Skeletal muscle tissue (tissue), 4 donors: Measurements from ENCODE around the gene NRP1. TPM values are rescaled to one million over a fixed set of nuclear protein-coding genes. Genes with fewer than 3 reads are reported as not detected.
A peak's percentile ranks its signal among the peaks of the same experiment; 100 is the strongest.

ENCODE experiments used
- H3K27ac ChIP-seq: one replicate; pipeline ENCODE4 v1.7.0; 2013; ENCODE audit warnings: mild to moderate bottlenecking, low read depth, low read length, inconsistent platforms
- H3K27me3 ChIP-seq, 3 donors: one replicate each; pipeline ENCODE4 v1.7.0; 2013; ENCODE audit warnings: low read length in 3 of 3; ENCODE audit not compliant: control insufficient read depth in 3 of 3, insufficient read depth in 3 of 3
- H3K36me3 ChIP-seq, 3 donors: one replicate each; pipeline ENCODE4 v1.7.0; 2013; ENCODE audit warnings: low read length in 3 of 3; ENCODE audit not compliant: control insufficient read depth in 3 of 3, insufficient read depth in 3 of 3
- H3K4me1 ChIP-seq, 3 donors: one replicate each; pipeline ENCODE4 v1.7.0; 2013; ENCODE audit warnings: low read length in 3 of 3, mild to moderate bottlenecking in 3 of 3; ENCODE audit not compliant: control insufficient read depth in 3 of 3, insufficient read depth in 3 of 3
- H3K4me3 ChIP-seq, 3 donors: one replicate each; pipeline ENCODE4 v1.7.0; 2013; ENCODE audit warnings: low read length in 3 of 3
- H3K9ac ChIP-seq, 3 donors: one replicate each; pipeline ENCODE4 v1.7.0; 2013; ENCODE audit warnings: low read length in 3 of 3, mild to moderate bottlenecking in 3 of 3, moderate library complexity in 2 of 3, low read depth in 1 of 3
- H3K9me3 ChIP-seq, 3 donors: one replicate each; pipeline ENCODE4 v1.7.0; 2013; ENCODE audit warnings: low read length in 3 of 3; ENCODE audit not compliant: control insufficient read depth in 3 of 3
- total RNA-seq: library from RNA; depleted of rRNA; stranded (reverse); fragments of >200 nt; gene quantifications from one replicate; pipeline ENCODE4 v1.2.3, GENCODE V29; 2014
- donor health status: Osteomylitis.

Gene NRP1
- total RNA-seq, 1 donor from 2014 or later: 120 TPM

GRCh38 chr10:33328253-33328652, 6.2 kb downstream of the NRP1 start:
- Histone ChIP-seq H3K4me3 (peak overlapping the region in 2 of 3 donors; percentile 2 to 41), H3K27me3 (no peaks in the 10 kb centered on the region), H3K9me3 (no peaks in the 10 kb centered on the region), H3K4me1 (peaks cover 25 to 68% (median 40%) of the 10 kb centered on the region in 3 donors), H3K9ac (peak overlapping the region in 1 of 3 donors; percentile 45), H3K27ac (no peak overlapping the region), H3K36me3 (peaks cover 4 to 16% (median 5%) of the 10 kb centered on the region in 3 donors)

GRCh38 chr10:33327751-33328150, 6.7 kb downstream of the NRP1 start:
- Histone ChIP-seq H3K27ac (no peak overlapping the region), H3K4me3 (peak overlapping the region in 1 of 3 donors; percentile 42), H3K4me1 (peaks cover 25 to 68% (median 41%) of the 10 kb centered on the region in 3 donors), H3K27me3 (no peaks in the 10 kb centered on the region), H3K36me3 (peaks cover 4 to 16% (median 5%) of the 10 kb centered on the region in 3 donors), H3K9ac (peak overlapping the region in 2 of 3 donors; percentile 45), H3K9me3 (no peaks in the 10 kb centered on the region)

GRCh38 chr10:33326933-33327332, 7.5 kb downstream of the NRP1 start:
- Histone ChIP-seq H3K9me3 (no peaks in the 10 kb centered on the region), H3K36me3 (peaks cover 4 to 16% (median 5%) of the 10 kb centered on the region in 3 donors), H3K27me3 (no peaks in the 10 kb centered on the region), H3K4me1 (peaks cover 33 to 65% (median 43%) of the 10 kb centered on the region in 3 donors), H3K27ac (no peak overlapping the region), H3K9ac (peak overlapping the region in 1 of 3 donors; percentile 45), H3K4me3 (no peak overlapping the region)

DNA sequence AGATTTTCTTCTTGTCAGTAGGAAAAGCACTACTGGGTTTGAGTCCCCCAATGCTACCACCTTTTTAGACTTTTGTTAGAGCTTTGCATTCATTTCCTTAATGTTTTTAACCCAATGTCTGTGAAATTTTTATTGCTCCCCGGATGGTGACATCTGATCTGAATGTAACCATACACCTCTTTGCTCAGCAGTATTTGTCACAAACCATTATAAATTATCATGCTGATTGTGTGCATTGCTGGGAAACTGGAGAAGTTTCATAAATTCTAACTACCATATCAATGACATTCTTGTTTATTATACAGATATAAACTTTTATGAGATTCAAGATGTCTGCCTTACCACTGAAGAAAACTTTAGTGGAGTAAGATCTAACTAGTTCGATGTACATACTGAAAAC, 8.5 kb downstream of the NRP1 start:
- peaks cover 37 to 62% (median 45%) of the 10 kb centered on the region in 3 donors for H3K4me1 ChIP-seq
- H3K9me3 ChIP-seq: no peaks in the 10 kb centered on the region
- no peak overlapping the region for H3K9ac ChIP-seq
- H3K27me3 ChIP-seq: no peaks in the 10 kb centered on the region
- H3K36me3 ChIP-seq: peaks cover 4 to 16% (median 5%) of the 10 kb centered on the region in 3 donors
- no peak overlapping the region for H3K27ac ChIP-seq
- peak overlapping the region in 1 of 3 donors; percentile 50 for H3K4me3 ChIP-seq

- Histone ChIP-seq H3K27ac (no peak overlapping the region), H3K9me3 (no peaks in the 10 kb centered on the region), H3K4me3 (peak overlapping the region in 1 of 3 donors; percentile 43), H3K27me3 (no peaks in the 10 kb centered on the region), H3K9ac (no peak overlapping the region), H3K4me1 (peaks cover 37 to 50% (median 41%) of the 10 kb centered on the region in 3 donors), H3K36me3 (peaks cover 3 to 10% (median 4%) of the 10 kb centered on the region in 3 donors)
These were observed 10.7 kb downstream of the NRP1 start for GRCh38 chr10:33323721-33324120.

- Histone ChIP-seq H3K4me3 (no peak overlapping the region), H3K36me3 (peaks cover 0 to 4% (median 0%) of the 10 kb centered on the region in 3 donors), H3K9me3 (no peaks in the 10 kb centered on the region), H3K27ac (no peak overlapping the region), H3K4me1 (peaks cover 34 to 53% (median 40%) of the 10 kb centered on the region in 3 donors), H3K27me3 (no peaks in the 10 kb centered on the region), H3K9ac (no peak overlapping the region)
These were observed 13.0 kb downstream of the NRP1 start for GRCh38 chr10:33321516-33321915.

DNA sequence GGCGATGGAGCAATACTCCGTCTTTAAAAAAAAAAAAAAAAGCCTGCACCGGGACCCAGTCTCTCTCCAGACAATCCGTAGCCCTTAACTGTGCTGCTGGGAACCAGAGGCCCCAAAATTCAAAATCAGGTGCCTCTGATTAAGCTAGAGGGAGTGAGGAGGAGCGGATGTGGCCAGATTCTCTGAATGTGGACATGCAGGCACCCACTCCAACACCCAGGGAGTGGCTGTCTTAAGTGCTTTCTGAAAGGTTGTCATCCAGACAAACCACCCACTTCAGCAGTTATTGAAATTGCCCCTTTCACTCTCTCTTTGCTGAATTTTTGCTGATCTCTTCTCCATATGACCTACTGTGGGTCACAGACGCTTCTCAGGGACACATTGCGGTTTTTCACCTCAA, 14.2 kb downstream of the NRP1 start:
- Histone ChIP-seq H3K9ac (no peak overlapping the region), H3K27me3 (no peaks in the 10 kb centered on the region), H3K36me3 (peaks cover 0 to 4% (median 0%) of the 10 kb centered on the region in 3 donors), H3K4me1 (peaks cover 29 to 51% (median 37%) of the 10 kb centered on the region in 3 donors), H3K4me3 (no peak overlapping the region), H3K27ac (no peak overlapping the region), H3K9me3 (no peaks in the 10 kb centered on the region)

DNA sequence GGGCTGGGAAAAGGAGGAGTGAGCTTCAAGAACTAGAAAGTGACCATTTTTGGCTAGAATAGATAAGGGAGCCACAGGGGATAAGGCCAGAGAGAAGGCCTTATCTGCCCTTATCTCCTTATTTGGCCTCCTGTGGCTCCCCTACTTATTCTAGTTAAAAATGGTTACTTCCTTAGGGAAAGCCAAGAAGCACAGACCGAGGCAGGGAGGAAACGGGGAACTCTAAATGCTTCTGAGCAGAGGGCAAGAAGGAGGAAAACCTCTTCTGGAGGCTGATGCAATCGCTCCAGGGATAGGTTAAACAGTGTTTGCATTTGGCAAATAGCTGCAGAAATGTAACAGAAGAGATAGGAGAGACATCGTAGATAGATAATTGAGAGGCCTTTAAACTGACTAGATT, 18.6 kb downstream of the NRP1 start:
- Histone ChIP-seq H3K36me3 (peaks cover 4 to 9% (median 4%) of the 10 kb centered on the region in 3 donors), H3K9ac (no peak overlapping the region), H3K27me3 (no peaks in the 10 kb centered on the region), H3K4me1 (peaks cover 14 to 33% (median 24%) of the 10 kb centered on the region in 3 donors), H3K9me3 (no peaks in the 10 kb centered on the region), H3K27ac (no peak overlapping the region), H3K4me3 (no peak overlapping the region)

GRCh38 chr10:33314811-33315561, 19.5 kb downstream of the NRP1 start:
- Histone ChIP-seq H3K9ac (no peak overlapping the region), H3K4me1 (peaks cover 14 to 33% (median 24%) of the 10 kb centered on the region in 3 donors), H3K27me3 (no peaks in the 10 kb centered on the region), H3K36me3 (peaks cover 4 to 15% (median 5%) of the 10 kb centered on the region in 3 donors), H3K27ac (no peak overlapping the region), H3K9me3 (no peaks in the 10 kb centered on the region), H3K4me3 (no peak overlapping the region)

DNA sequence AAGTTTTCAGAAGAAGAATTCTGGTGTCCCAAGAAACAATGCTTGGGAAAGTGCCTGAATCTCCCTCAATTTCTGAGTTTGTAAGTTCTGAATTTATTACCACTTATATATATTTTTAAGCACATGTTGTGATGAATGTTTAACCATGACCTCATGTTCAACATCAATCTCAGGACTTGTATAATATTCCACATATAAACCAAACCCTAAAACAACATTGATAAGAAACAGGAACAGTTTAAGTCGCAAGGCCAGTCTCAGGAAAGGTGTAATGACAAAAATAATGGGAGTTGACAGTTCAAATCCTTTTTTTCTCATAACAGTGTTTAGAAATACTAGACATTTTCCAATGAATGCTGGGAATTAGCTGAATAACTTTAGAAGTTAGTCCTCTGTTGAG, 22.8 kb downstream of the NRP1 start:
- Histone ChIP-seq H3K27me3 (no peaks in the 10 kb centered on the region), H3K9me3 (no peaks in the 10 kb centered on the region), H3K4me3 (no peak overlapping the region), H3K4me1 (peaks cover 4 to 15% (median 9%) of the 10 kb centered on the region in 3 donors), H3K9ac (no peak overlapping the region), H3K36me3 (peaks cover 4 to 15% (median 5%) of the 10 kb centered on the region in 3 donors), H3K27ac (no peak overlapping the region)
